ENCODE results near the gene DZIP1.
"Not testable (repeated sequence)": the region's sequence is repeated elsewhere in the genome, so short reads cannot be mapped to it uniquely, and the experiment has no call there.

Gene DZIP1

GRCh38 chr13:95604556-95604915 lies 40.0 kb downstream of the DZIP1 start:
- DNase-seq (ENCODE audit: low spot score) = no peak

GRCh38 chr13:95603887-95604555 lies 40.5 kb downstream of the DZIP1 start:
- DNase-seq (ENCODE audit: low spot score) = peak; percentile 63

GRCh38 chr13:95601906-95602305 lies 42.6 kb downstream of the DZIP1 start:
- no peak for DNase-seq (ENCODE audit: low spot score)

- no peak for DNase-seq (ENCODE audit: low spot score)
These were observed 43.3 kb downstream of the DZIP1 start for GRCh38 chr13:95601216-95601615.

- no peak for DNase-seq (ENCODE audit: low spot score)
These were observed 47.8 kb downstream of the DZIP1 start for GRCh38 chr13:95596701-95597100.

- DNase-seq (ENCODE audit: low spot score) = no peak
These were observed 51.0 kb downstream of the DZIP1 start for GRCh38 chr13:95593462-95593861.

DNA sequence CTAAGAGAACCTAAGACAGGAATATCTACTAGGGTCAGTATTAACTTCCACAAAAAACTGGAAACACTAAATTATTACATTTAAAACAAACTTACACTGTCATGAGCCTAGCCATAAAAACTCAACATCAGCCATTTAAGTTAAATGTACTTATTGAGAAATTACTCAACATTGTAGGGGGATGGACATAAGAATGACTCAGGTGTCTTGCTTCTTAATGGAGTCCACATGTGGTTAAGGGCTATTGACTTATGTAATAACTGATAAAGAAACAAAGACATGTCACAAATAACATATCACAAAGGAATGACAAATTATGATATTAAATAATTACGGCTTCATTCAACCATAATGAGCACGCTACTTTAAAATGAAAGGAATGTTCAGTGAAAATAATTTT lies 55.8 kb downstream of the DZIP1 start:
- no peak for DNase-seq (ENCODE audit: low spot score)

GRCh38 chr13:95588134-95588533 lies 56.4 kb downstream of the DZIP1 start:
- no peak for DNase-seq (ENCODE audit: low spot score)

DNA sequence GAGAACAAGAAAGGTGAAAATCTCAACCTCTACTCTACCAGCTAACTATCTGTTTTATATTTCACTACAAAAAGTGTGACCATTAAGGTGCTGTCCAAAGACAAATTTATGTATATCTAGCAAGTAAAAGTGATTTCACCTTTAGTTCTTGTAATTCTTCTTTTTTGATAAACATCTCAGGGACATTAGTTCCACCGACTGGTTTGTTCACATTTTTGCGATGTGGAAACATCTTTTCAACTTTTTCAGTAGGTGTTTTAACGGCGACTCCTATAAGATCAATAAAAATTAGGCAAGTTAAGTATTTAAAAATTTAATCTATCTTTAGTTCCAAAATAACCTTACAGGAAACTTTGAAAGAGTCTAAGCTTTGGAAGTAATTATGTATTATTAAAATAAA lies 58.6 kb downstream of the DZIP1 start:
- no peak for DNase-seq (ENCODE audit: low spot score)

- no peak for DNase-seq (ENCODE audit: low spot score)
These were observed 65.2 kb downstream of the DZIP1 start for GRCh38 chr13:95579303-95579702.

DNA sequence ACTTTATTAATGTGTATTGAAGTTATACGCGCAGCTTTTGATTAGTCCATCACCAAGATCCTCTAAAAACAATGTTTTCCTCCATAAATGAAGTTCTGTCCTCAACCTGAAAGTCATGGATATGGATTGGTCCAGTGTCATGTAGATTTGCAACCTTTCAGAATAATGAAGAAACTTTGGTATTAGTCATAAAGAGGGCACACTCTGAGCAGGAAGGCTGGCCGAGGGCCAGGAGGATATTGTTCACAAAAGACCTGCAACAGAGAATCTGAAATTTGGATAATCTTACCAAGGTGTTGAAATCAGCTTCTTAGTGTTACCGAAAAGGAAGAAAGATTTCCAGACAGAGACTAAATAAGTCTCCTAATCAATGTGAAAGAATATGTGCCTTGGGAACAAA lies 71.3 kb downstream of the DZIP1 start:
- DNase-seq (ENCODE audit: low spot score) = no peak

- no peak for DNase-seq (ENCODE audit: low spot score)
These were observed 72.6 kb downstream of the DZIP1 start for GRCh38 chr13:95571941-95572340.

GRCh38 chr13:95570016-95570415 lies 74.5 kb downstream of the DZIP1 start:
- DNase-seq (ENCODE audit: low spot score) = no peak

DNA sequence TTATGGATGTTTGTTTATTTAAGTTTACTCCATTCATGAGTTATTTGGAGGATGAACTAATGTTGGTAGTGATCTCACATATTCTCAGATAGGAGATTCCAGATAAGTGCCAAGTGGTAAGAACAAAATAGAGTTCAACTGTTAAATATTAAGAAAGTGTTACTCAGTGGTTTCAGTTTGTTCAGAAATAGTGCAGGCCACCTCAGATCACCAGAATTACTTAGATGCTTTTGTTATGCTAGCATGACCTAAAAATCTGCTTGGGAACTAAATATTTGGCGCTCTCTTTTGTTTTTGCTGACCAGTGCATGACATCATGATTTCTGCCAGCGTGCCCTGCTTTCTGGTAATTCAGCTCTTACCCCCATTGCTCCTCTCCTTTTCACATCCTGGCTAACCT lies 76.4 kb downstream of the DZIP1 start:
- DNase-seq (ENCODE audit: low spot score) = no peak

- DNase-seq (ENCODE audit: low spot score) = not testable (repeated sequence)
These were observed 78.7 kb downstream of the DZIP1 start for GRCh38 chr13:95565758-95566157.

DNA sequence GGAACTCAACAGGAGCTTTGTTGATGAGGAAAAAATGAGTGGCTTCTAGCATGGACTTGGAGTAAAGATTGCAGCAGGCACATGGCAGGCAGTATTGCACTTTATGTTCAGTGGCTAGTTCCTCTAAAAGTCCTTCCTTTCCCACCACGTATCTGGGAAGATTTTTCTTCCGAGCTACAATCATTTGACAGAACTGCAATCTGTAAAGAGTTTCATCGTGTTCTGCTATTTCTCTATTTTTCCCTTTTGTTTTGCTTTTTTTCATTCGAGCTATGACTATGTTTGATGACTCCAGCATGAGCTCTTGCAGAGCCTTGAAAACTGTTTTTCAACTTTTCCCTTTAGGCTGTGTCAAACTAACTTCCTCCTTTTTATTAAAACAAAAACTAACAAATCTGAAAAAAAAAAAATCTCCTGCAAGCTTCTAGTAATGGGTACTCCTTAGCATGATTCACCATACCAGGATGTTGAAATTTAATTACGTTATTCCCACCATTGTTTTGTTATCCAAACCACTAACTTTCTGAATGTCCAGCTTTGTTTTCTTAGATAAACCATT lies 79.7 kb downstream of the DZIP1 start:
- no peak for DNase-seq (ENCODE audit: low spot score)

GRCh38 chr13:95564091-95564490 lies 80.4 kb downstream of the DZIP1 start:
- DNase-seq (ENCODE audit: low spot score) = no peak

GRCh38 chr13:95560387-95560786 lies 84.1 kb downstream of the DZIP1 start:
- no peak for DNase-seq (ENCODE audit: low spot score)

- DNase-seq (ENCODE audit: low spot score) = no peak
These were observed 85.4 kb downstream of the DZIP1 start for GRCh38 chr13:95559100-95559499.

DNA sequence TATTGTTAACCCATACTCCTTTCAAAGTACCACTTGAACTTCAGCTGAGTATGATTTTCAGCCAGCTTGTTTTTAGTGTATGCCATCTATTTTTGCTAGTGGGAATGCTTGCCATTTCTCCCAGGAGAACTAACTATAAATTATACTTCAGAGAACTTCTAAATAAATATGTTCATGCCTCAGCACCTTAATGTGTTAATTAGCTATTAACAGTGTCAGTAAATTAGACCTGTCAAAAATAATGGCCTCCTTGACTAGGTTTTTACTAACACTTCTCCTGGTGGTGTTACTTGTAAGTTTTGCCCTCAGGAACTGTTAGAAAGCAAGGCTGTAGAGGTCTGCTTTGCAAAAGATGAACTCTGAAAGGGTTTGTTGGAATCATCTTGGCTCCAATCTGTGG lies 87.5 kb downstream of the DZIP1 start:
- DNase-seq (ENCODE audit: low spot score) = no peak

DNA sequence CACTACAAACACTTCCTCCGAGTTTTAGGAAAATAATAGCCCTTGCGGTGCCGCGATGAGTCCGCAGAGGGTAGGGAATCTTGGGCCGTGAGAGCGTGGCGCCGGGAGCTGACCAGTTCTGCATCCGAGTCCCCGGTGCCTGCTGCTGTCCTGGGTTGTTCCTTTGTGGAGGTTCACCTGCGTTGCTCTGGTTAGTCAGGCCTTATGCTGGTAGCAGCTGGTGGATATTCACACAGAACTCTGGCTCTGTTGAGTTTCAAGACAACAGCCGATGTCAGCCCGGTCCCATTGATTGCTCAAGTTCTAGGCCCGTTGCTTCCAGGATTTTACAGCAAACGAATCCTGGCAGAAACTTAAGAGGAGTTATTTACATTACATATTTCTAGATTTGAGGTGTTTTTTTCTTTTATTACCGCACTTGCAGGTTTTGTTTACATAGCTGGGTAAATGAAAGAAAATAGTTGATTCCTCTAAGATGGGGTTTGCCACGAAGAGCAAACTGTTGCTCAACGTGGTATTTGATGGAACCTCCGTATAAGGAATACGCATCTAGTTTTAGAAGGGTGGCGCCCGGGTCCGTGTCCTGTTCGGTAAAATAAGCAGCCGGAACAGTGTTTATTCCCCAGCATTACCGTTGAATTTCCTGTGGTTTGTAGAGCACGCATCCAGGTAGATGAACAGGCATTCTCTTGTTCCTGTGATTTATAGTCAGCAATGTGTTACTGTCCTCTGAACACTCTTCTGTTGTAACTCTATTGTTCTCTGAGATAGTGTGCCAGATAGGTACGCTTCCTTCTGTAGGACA lies 90.7 kb downstream of the DZIP1 start:
- no peak for DNase-seq (ENCODE audit: low spot score)

DNA sequence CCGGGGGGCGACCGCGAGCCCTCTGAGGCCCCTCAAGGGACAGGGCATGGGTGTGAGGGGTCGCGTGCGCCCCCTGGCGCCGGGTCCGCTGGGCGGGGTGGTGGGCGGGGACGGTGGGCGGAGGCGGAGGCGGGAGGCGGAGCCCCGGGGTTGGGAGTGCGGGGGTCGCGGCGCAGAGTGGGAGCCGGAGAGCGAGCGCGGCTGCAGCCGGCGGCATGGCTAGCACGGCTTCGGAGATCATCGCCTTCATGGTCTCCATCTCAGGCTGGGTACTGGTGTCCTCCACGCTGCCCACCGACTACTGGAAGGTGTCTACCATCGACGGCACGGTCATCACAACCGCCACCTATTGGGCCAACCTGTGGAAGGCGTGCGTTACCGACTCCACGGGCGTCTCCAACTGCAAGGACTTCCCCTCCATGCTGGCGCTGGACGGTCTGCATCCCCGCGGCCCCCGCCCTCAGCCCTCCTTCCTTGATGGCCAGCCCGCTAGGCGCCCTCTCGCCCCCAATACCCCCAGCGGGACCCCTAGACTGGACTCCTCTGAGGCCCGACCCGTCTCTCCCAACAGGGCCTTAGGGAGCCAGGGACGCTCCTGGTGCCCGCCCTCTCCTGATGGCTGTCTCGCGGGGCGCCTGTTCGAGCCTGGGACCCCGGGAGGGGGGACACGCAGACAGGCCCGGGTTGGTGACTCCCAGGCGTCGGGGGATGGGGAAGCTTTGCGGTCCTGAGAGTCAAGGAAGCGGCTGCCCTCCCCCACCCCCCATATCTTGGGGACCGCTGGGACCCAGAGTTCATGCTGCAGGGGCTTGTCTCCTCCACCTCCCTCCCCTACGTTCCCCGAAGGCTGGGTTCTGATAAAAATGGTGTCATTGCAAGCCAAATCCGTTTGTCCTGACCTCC lies 91.7 kb downstream of the DZIP1 start, which contains the start of gene CLDN10:
TSS of gene CLDN10 (plus strand) at position 182 of the 903 bp plus-strand sequence. CDS start at position 216, 34 bp downstream.
- DNase-seq (ENCODE audit: low spot score) = no peak

All from LoVo (cell line).